PFSK-1 (cell line): Measurements from ENCODE around the gene TMEM126B.

Experiments
- POLR2AphosphoS5 ChIP-seq: IDR thresholded peaks from 2 replicates; pipeline ENCODE4 v1.6.1; 2012; ENCODE audit warnings: low read depth, mild to moderate bottlenecking, control low read depth, low read length, moderate library complexity
- SIN3A ChIP-seq: IDR thresholded peaks from 2 replicates; pipeline ENCODE4 v1.6.1; 2012; ENCODE audit warnings: mild to moderate bottlenecking, low read length, moderate library complexity, borderline replicate concordance; ENCODE audit not compliant: insufficient read depth
- TAF1 ChIP-seq: IDR thresholded peaks from 2 replicates; pipeline ENCODE4 v1.6.1; 2012; ENCODE audit warnings: low read length, control low read depth, borderline replicate concordance; ENCODE audit not compliant: insufficient read depth
- TF ChIP-seq, protein P1 (sequence below), 2 experiments: IDR thresholded peaks; 2 replicates each; pipeline versions ENCODE4 v1.6.1 to v1.8.0; 2011 to 2012; ENCODE audit warnings: low read depth in 2 of 2, low read length in 2 of 2, control low read depth in 1 of 2, inconsistent platforms in 1 of 2, mild to moderate bottlenecking in 1 of 2, moderate library complexity in 1 of 2; ENCODE audit not compliant: insufficient read depth in 1 of 2

- TF ChIP-seq POLR2AphosphoS5 (no peak), SIN3A (no peak), TAF1 (no peak)
- TF ChIP-seq, protein P1, sequence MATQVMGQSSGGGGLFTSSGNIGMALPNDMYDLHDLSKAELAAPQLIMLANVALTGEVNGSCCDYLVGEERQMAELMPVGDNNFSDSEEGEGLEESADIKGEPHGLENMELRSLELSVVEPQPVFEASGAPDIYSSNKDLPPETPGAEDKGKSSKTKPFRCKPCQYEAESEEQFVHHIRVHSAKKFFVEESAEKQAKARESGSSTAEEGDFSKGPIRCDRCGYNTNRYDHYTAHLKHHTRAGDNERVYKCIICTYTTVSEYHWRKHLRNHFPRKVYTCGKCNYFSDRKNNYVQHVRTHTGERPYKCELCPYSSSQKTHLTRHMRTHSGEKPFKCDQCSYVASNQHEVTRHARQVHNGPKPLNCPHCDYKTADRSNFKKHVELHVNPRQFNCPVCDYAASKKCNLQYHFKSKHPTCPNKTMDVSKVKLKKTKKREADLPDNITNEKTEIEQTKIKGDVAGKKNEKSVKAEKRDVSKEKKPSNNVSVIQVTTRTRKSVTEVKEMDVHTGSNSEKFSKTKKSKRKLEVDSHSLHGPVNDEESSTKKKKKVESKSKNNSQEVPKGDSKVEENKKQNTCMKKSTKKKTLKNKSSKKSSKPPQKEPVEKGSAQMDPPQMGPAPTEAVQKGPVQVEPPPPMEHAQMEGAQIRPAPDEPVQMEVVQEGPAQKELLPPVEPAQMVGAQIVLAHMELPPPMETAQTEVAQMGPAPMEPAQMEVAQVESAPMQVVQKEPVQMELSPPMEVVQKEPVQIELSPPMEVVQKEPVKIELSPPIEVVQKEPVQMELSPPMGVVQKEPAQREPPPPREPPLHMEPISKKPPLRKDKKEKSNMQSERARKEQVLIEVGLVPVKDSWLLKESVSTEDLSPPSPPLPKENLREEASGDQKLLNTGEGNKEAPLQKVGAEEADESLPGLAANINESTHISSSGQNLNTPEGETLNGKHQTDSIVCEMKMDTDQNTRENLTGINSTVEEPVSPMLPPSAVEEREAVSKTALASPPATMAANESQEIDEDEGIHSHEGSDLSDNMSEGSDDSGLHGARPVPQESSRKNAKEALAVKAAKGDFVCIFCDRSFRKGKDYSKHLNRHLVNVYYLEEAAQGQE (IDR thresholded peaks at IDR 0.05; ENCODE audit: insufficient read depth in 1 of 2, low read depth in 2 of 2, low read length in 2 of 2), result no peak
These were observed 33.0 kb upstream of the TMEM126B start for GRCh38 chr11:85595285-85595884.
